Measurements from ENCODE around the gene GHDC. TPM values are rescaled to one million over a fixed set of nuclear protein-coding genes. Genes with fewer than 3 reads are reported as not detected.

The GHDC gene
- total and polyA plus RNA-seq, 2 of the 8 experiments (the other 6 are each of a cell fraction or from before 2014, with no cell fraction given): 7.4 to 8.1 TPM

GRCh38 chr17:42169351-42169750 is 24.9 kb downstream of the GHDC start (continued):
- TF ChIP-seq CHD7 (IDR thresholded peaks at IDR 0.05; ENCODE audit: insufficient replicate concordance, low read length) (no peak), SIN3A (conservative IDR thresholded peaks at IDR 0.05 in 1 of 2, IDR thresholded peaks at IDR 0.05 in 1 of 2; ENCODE audit: low read depth in 1 of 2, low read length in 2 of 2) (no peak), ZNF274 (IDR thresholded peaks at IDR 0.05; ENCODE audit: borderline replicate concordance, extremely low read depth, low read length) (no peak), EP300 (IDR thresholded peaks at IDR 0.05; ENCODE audit: borderline replicate concordance in 1 of 2, low read depth in 2 of 2, low read length in 2 of 2) (no peak)
